Subcutaneous adipose tissue (tissue), 4 donors: ENCODE results near the gene CDK9. TPM values are rescaled to one million over a fixed set of nuclear protein-coding genes. Genes with fewer than 3 reads are reported as not detected.

Experiments
- CTCF ChIP-seq: fragments of 450-650 bp; IDR thresholded peaks from one replicate; pipeline ENCODE4 v1.5.1; 2016; ENCODE audit warnings: low read depth, mild to moderate bottlenecking, control low read depth, antibody characterized with exemption, moderate library complexity
- total RNA-seq, 4 donors: library from RNA; depleted of rRNA; stranded (reverse); fragments of >200 nt; gene quantifications; one replicate each; pipeline ENCODE4 v1.1.0, GENCODE V29; 2016

CDK9 gene
- total RNA-seq, 4 donors from 2014 or later = 44.0 to 91.4 (median 56.2) TPM

- no peak for TF ChIP-seq CTCF
Measured at GRCh38 chr9:127755061-127756060, 30.5 kb upstream of the CDK9 start.

- TF ChIP-seq CTCF = no peak
Measured at GRCh38 chr9:127756233-127756632, 29.6 kb upstream of the CDK9 start.

DNA sequence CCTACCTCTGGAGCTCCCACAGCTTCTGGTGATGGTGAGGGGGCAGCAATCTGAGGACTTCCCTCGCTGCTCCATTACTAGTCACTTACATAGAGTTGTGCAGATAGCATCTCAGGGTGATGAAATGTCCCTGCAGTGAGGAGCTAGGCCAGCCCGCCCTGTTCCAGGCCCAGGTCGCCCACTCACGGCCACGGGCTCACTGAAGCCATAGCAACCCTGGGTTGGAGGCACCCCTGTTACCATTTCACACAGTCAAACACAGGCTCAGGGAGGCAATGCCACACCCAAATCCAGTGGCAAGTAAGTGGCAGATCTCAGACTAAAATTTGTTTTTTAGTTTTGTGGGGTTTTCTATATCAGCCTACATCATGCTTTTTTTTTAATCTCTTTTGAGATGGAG is 27.0 kb upstream of the CDK9 start:
- no peak for TF ChIP-seq CTCF

- no peak for TF ChIP-seq CTCF
Measured at GRCh38 chr9:127761061-127761460, 24.8 kb upstream of the CDK9 start.

DNA sequence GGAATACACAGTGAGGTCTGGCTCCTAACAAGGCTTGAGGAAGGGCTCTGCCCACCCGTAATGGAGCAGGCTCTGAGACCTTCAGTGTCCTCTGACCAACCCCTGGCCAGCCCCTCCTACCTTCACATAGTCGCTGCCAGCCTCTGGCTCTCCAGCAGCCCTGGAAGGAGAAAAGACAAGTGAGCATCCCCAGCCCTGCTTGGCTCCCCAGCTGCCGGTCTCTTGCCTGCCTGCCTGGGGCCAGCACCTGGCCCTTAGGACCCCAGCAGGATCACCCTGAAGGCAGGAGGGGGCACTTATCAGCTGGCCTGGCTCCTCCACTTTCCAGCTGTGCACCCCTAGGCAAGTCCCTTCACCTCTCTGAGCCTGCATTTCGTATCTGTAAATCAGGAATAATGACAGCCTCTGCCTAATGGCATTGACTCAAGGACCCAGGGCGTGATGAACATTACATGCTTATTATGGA is 24.3 kb upstream of the CDK9 start:
- no peak for TF ChIP-seq CTCF

- TF ChIP-seq CTCF = no peak
Measured at GRCh38 chr9:127762111-127762676, 23.6 kb upstream of the CDK9 start.

GRCh38 chr9:127763918-127764384 is 21.9 kb upstream of the CDK9 start:
- no peak for TF ChIP-seq CTCF
